HUES64 (cell line): ENCODE measurements around the gene TMEM179.

ENCODE experiments used
- H3K27ac ChIP-seq: 2 replicates; pipeline ENCODE4 v1.7.0; 2013; ENCODE audit warnings: low read depth, low read length, inconsistent platforms
- H3K27me3 ChIP-seq: 2 replicates; pipeline ENCODE4 v1.6.1; 2013; ENCODE audit warnings: mild to moderate bottlenecking, low read length; ENCODE audit not compliant: insufficient read depth
- H3K36me3 ChIP-seq: 2 replicates; pipeline ENCODE4 v1.6.1; 2013; ENCODE audit warnings: mild to moderate bottlenecking, low read length; ENCODE audit not compliant: insufficient read depth
- H3K4me1 ChIP-seq: 2 replicates; pipeline ENCODE4 v1.6.1; 2013; ENCODE audit warnings: mild to moderate bottlenecking, low read length, moderate library complexity; ENCODE audit not compliant: insufficient read depth
- H3K4me3 ChIP-seq: 2 replicates; pipeline ENCODE4 v1.5.1; 2013; ENCODE audit warnings: mild to moderate bottlenecking, low read length, moderate library complexity
- H3K9ac ChIP-seq: 2 replicates; pipeline ENCODE4 v1.6.1; 2013; ENCODE audit warnings: mild to moderate bottlenecking, low read depth, low read length
- H3K9me3 ChIP-seq: 2 replicates; pipeline ENCODE4 v1.6.1; 2013; ENCODE audit warnings: low read depth, low read length; ENCODE audit not compliant: insufficient read depth
- WGBS: fragments of 150-250, 120-280 bp; methylation state at CpG from one replicate; pipeline ENCODE4 v1.1.7; 2013; ENCODE audit warnings: missing lambda C conversion rate; 5-methylcytosine and 5-hydroxymethylcytosine counted together

Gene TMEM179

DNA sequence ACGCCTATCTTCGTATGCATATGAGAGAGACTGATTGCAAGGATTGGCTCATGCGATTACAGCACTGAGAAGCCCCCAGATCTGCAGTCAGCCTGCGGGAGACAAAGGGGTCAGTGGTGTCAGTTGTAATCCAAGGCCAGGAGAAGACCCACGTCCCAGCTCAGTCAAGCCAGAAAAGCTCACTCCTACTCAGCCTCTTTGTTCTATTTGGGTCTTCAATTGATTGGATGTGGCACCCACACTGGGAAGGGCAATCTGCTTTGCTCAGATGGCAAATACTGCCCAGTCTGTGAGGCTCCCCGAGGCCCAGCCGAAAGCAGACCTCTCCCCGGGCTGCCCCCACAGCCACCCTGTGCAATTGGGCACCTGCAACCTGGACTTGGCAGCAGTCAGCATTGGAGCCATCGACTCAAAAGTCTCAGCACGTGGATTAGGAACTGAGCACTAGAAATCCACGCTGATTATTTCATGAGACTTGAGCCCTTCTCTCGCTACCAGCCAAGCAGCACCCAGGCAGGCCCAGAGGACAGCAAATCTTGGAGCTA, 39.6 kb upstream of the TMEM179 start:
- Histone ChIP-seq H3K27ac (no peak overlapping the region), H3K27me3 (no peaks in the 10 kb centered on the region), H3K9me3 (peaks cover 5% of the 10 kb centered on the region; the same call in 1 of the 2 replicates), H3K4me3 (no peak overlapping the region), H3K36me3 (no peaks in the 10 kb centered on the region), H3K9ac (no peak overlapping the region), H3K4me1 (no peaks in the 10 kb centered on the region)
- 80% methylated on average over 12 of the region's 12 CpGs for WGBS

DNA sequence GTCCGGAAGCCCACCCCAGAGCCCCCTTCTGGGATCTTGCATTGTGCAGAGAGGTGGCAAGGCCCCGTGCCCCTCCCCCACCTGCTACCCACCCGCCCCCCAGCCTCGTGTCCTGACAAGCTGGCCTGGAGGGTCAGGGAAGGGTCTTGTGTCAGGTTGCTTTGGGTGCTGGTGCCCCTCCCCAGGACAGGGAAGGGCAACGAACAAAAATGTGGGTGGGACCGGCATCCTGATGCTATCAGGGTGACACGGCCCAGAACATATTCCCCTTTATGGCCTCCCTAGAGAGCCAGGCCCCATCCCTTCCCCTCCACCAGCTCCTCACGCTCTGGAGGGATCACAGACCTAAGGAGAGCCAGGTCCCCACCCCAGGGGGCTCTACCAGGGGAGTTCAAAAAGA, 38.7 kb upstream of the TMEM179 start:
- Histone ChIP-seq H3K9me3 (peaks cover 5% of the 10 kb centered on the region; the same call in 1 of the 2 replicates), H3K4me3 (no peak overlapping the region), H3K27me3 (no peaks in the 10 kb centered on the region; the same call in 1 of the 2 replicates), H3K36me3 (no peaks in the 10 kb centered on the region), H3K27ac (no peak overlapping the region), H3K4me1 (no peaks in the 10 kb centered on the region), H3K9ac (no peak overlapping the region)
- 75% methylated on average over 8 of the region's 8 CpGs for WGBS

DNA sequence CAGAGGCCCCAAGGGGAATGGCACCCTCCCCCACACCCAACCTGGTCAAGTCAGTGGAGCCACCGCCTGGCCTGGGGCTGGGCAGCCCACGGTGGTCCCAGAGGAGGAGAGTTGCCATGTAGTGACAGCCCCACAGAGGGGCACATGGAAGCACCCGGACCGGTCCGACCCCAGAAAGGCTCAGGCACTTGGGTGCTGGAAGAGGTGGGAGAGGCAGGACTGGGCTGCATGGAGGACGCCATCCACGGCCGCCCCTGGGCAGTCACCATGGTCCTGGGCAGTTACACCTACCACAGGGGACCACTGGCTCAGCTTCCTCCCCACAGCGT, 37.9 kb upstream of the TMEM179 start:
- no peaks in the 10 kb centered on the region; the same call in 1 of the 2 replicates for H3K27me3 ChIP-seq
- H3K36me3 ChIP-seq: no peaks in the 10 kb centered on the region
- 90% methylated on average over 9 of the region's 9 CpGs for WGBS
- H3K27ac ChIP-seq: no peak overlapping the region
- H3K4me1 ChIP-seq: no peaks in the 10 kb centered on the region
- no peak overlapping the region for H3K9ac ChIP-seq
- H3K4me3 ChIP-seq: no peak overlapping the region
- H3K9me3 ChIP-seq: peaks cover 5% of the 10 kb centered on the region; the same call in 1 of the 2 replicates

DNA sequence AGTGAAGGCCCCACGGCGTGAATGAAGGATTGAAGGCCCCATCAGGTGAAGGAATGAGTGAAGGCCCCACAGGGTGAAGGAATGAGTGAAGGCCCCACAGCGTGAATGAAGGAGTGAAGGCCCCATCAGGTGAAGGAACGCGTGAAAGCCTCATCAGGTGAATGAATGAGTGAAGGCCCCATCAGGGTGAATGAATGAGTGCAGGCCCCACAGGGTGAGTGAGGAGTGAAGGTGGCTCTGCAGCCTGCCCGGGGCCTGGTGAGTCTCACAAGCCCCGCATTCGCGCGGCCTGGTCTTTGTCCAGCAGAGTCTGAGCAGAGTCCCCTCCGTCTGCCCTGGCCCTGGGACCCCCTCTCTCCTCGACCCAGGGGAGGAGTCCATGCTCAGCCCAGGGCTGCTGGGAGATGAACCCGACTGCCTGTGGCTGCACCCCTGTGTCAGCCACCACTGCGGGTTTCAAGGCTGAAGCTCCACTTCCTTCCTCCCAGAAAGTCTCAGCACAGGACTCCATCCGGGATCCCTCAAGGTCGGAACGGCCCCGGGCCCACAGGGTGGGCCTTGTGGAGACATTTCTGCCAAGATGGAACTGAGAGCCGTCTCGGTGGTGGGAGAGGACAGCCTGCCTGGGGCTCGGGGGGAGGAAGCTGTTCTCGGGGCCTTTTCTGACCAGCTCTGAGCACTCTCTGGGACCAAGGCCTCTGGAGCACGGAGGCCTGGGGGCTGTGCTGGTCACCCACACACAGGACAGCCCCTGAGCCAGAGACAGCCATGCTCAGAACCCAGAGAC, 37.4 kb upstream of the TMEM179 start:
- Histone ChIP-seq H3K9me3 (peaks cover 5% of the 10 kb centered on the region; the same call in 1 of the 2 replicates), H3K36me3 (no peaks in the 10 kb centered on the region), H3K9ac (no peak overlapping the region), H3K4me3 (no peak overlapping the region), H3K4me1 (no peaks in the 10 kb centered on the region), H3K27me3 (no peaks in the 10 kb centered on the region; the same call in 1 of the 2 replicates), H3K27ac (no peak overlapping the region)
- 90% methylated on average over 23 of the region's 23 CpGs for WGBS

DNA sequence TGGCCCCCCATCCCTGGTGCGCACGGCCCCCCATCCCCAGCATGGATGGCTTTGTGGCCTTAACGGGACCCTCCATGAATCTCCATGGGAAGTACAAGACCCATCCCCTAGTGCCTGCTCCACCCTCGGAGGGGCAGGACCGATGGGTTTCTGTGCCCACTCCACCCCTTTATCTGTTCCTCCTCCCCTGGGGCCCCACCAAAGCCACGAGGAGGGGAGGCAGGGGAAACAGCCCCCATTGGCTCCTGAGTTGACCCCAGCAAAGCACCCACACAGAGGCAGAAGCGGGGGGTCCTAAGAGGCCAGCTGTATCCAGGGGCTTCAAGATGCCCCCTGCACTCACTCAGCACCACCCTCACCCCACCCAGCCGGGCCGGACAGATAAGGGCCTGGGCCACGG, 36.1 kb upstream of the TMEM179 start:
- no peaks in the 10 kb centered on the region; the same call in 1 of the 2 replicates for H3K27me3 ChIP-seq
- no peaks in the 10 kb centered on the region for H3K4me1 ChIP-seq
- WGBS: 90% methylated on average over 10 of the region's 10 CpGs
- H3K27ac ChIP-seq: no peak overlapping the region
- no peak overlapping the region for H3K9ac ChIP-seq
- H3K9me3 ChIP-seq: peaks cover 5% of the 10 kb centered on the region; the same call in 1 of the 2 replicates
- H3K36me3 ChIP-seq: no peaks in the 10 kb centered on the region
- no peak overlapping the region for H3K4me3 ChIP-seq

DNA sequence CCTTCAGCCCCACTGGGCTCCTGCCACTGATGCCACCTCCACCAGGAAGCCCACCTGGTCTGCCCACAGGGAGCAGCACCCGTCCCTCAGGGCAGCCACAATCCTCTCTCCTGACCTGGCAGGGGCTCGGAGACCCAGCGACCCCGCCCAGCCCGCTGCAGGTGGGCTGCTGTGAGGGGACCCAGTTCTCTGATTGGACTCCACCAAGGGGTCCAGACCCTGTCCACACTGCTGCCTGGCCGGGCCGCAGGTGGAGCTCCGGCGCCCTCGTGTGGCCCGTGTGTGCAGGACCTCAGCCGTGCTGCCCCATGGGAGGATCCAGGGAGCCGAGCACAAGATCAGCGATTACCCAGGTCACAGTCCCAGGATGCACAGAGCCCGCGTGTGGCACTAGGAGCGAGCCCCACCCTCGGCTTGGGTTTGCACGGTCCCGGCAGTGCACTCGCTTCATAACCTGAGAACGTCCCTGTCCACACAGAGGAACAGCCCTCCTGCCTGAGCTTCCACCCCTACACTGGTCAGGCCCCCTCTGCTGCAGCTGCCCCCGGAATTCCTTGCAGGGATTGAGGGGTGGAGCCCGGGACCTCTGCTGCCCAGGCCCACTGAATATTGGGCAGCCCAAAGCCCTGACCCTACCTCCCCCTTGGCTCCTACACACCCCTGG, 35.4 kb upstream of the TMEM179 start:
- no peak overlapping the region for H3K27ac ChIP-seq
- H3K36me3 ChIP-seq: no peaks in the 10 kb centered on the region
- WGBS: 11% methylated on average over 24 of the region's 24 CpGs
- H3K9ac ChIP-seq: no peak overlapping the region
- H3K4me3 ChIP-seq: peak overlapping the region; percentile 24; the same call in 1 of the 2 replicates
- H3K9me3 ChIP-seq: 0 out of 2 replicates have a peak, but pooled peaks cover 1% of the 10 kb centered on the region
- H3K4me1 ChIP-seq: no peaks in the 10 kb centered on the region
- H3K27me3 ChIP-seq: no peaks in the 10 kb centered on the region; the same call in 1 of the 2 replicates

DNA sequence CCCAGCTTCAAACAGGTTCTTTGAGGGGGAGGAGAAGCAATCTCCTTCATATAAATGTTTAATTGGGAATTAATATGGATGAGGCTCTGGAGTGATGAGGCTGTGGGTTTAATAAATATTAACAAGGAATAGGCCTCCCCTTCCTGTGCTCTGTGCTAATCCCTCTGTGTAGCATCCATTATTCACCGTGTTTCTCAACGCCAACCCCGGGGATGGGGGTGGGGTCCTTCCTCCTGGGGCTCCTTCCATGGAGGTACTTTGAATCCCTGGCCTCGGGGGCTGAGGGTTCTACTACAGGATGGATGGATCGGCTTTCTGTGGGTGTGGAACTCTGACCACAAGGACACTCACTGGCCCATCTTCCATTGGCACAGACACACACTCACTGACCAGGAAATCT, 34.9 kb upstream of the TMEM179 start:
- no peak overlapping the region for H3K4me3 ChIP-seq
- no peaks in the 10 kb centered on the region for H3K36me3 ChIP-seq
- H3K9me3 ChIP-seq: no peaks in the 10 kb centered on the region
- H3K4me1 ChIP-seq: no peaks in the 10 kb centered on the region
- H3K27me3 ChIP-seq: no peaks in the 10 kb centered on the region; the same call in 1 of the 2 replicates
- no peak overlapping the region for H3K9ac ChIP-seq
- H3K27ac ChIP-seq: no peak overlapping the region
- 80% methylated on average over 5 of the region's 5 CpGs for WGBS

DNA sequence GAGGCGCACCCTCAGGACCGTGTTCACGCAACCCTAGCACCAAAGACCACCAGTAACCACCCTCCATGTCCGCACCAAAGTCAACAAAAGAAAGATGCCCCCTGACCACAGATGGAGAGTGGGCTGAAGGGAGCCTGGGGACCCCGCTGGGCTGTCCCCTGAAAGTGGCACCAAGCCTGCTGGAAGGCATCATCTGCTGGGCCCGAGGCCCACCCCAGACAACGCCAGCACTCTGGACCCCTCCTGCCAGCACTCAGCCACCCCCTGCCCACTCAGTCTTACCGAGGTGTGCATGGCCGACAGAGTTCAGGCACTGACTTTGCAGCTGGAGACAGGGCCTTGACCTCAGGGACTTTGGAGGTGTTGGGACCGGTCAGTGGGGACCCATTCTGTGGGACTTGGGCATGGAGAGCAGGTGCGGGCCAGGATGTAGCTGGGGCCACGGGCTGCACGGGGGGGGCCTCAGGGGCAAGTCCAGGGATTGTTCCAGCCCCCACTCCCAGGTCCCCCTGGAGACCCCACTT, 34.4 kb upstream of the TMEM179 start:
- H3K9ac ChIP-seq: no peak overlapping the region
- H3K9me3 ChIP-seq: no peaks in the 10 kb centered on the region
- H3K36me3 ChIP-seq: no peaks in the 10 kb centered on the region
- no peaks in the 10 kb centered on the region for H3K4me1 ChIP-seq
- no peak overlapping the region for H3K4me3 ChIP-seq
- H3K27me3 ChIP-seq: no peaks in the 10 kb centered on the region; the same call in 1 of the 2 replicates
- 95% methylated on average over 13 of the region's 13 CpGs for WGBS
- no peak overlapping the region for H3K27ac ChIP-seq

DNA sequence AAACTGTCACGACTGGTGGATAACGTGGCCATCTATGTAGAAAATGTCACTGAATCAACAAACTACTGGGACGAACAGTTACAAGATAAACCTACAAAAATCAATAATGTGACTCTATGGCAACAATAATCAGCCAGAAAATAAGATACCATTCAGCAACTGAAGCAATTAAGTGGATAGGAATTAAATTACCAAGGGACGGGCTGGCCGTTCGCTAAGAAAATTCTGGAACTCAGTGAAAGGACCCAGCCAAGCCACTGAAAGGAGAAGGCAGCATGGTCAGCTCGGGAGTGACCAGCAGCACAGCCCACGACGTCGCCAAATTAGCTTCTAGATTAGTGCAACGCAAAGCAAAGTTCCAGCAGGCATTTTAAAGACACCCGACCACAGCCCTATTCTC, 33.6 kb upstream of the TMEM179 start:
- WGBS: 85% methylated on average over 12 of the region's 12 CpGs
- Histone ChIP-seq H3K4me1 (no peaks in the 10 kb centered on the region), H3K27me3 (no peaks in the 10 kb centered on the region; the same call in 1 of the 2 replicates), H3K9me3 (no peaks in the 10 kb centered on the region), H3K36me3 (no peaks in the 10 kb centered on the region), H3K9ac (no peak overlapping the region), H3K4me3 (no peak overlapping the region), H3K27ac (no peak overlapping the region)

DNA sequence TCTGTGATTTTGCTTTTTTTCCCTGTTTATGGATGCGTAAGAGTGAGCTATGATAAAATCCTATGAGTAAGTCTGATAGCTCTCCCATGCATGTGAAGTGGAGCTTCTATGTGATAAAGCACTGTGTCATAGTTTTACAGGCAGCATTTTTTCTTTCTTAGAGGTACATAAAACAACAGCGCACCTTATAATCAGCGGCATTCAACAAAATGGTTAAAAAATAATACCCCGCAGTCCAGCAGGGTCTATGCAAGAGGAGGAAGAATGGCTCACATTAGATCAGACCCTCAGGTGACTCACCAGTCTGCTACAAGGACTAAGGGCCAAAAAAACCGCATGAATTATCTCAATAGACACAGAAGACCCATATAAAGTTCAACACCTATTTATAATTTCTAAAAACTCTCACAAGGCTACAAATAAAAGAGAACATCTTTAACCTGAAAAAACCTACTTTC, 33.0 kb upstream of the TMEM179 start:
- H3K9me3 ChIP-seq: no peaks in the 10 kb centered on the region
- no peaks in the 10 kb centered on the region; the same call in 1 of the 2 replicates for H3K27me3 ChIP-seq
- no peak overlapping the region for H3K9ac ChIP-seq
- no peaks in the 10 kb centered on the region for H3K4me1 ChIP-seq
- WGBS: 91% methylated on average over 5 of the region's 5 CpGs
- no peaks in the 10 kb centered on the region for H3K36me3 ChIP-seq
- no peak overlapping the region for H3K4me3 ChIP-seq
- no peak overlapping the region for H3K27ac ChIP-seq
